Measurements from ENCODE around the gene URB1. TPM values are rescaled to one million over a fixed set of nuclear protein-coding genes. Genes with fewer than 3 reads are reported as not detected.

Gene URB1
- total and polyA plus RNA-seq, 2 donors = 9.2 to 14.5 TPM

- WGBS = 89% methylated on average over 8 of the region's 8 CpGs
- Histone ChIP-seq H3K36me3 (ENCODE audit: insufficient read depth) (peaks cover 12% of the 10 kb centered on the region), H3K4me1 (ENCODE audit: insufficient read depth) (no peaks in the 10 kb centered on the region), H3K4me3 (ENCODE audit: low read depth, low read length) (no peak overlapping the region), H3K27ac (ENCODE audit: low read depth) (no peak overlapping the region)
- DNase-seq (ENCODE audit: extremely low spot score) = no peak
Measured at GRCh38 chr21:32337206-32337605, 55.6 kb downstream of the URB1 start.

GRCh38 chr21:32336711-32337110, 56.1 kb downstream of the URB1 start:
- no peak for DNase-seq (ENCODE audit: extremely low spot score)
- H3K27ac ChIP-seq (ENCODE audit: low read depth) = no peak overlapping the region
- H3K4me3 ChIP-seq (ENCODE audit: low read depth, low read length) = no peak overlapping the region
- peaks cover 12% of the 10 kb centered on the region for H3K36me3 ChIP-seq (ENCODE audit: insufficient read depth)
- no peaks in the 10 kb centered on the region for H3K4me1 ChIP-seq (ENCODE audit: insufficient read depth)
- WGBS = 70% methylated on average over 1 of the region's 1 CpG

GRCh38 chr21:32335601-32336575, 56.9 kb downstream of the URB1 start:
- WGBS = 82% methylated on average over 27 of the region's 27 CpGs
- Histone ChIP-seq H3K36me3 (ENCODE audit: insufficient read depth) (peaks cover 14% of the 10 kb centered on the region), H3K27ac (ENCODE audit: low read depth) (no peak overlapping the region), H3K4me3 (ENCODE audit: low read depth, low read length) (no peak overlapping the region), H3K4me1 (ENCODE audit: insufficient read depth) (no peaks in the 10 kb centered on the region)
- DNase-seq (ENCODE audit: extremely low spot score) = no peak

GRCh38 chr21:32334980-32335531, 57.8 kb downstream of the URB1 start:
- H3K4me3 ChIP-seq (ENCODE audit: low read depth, low read length) = no peak overlapping the region
- 87% methylated on average over 12 of the region's 12 CpGs for WGBS
- no peak overlapping the region for H3K27ac ChIP-seq (ENCODE audit: low read depth)
- H3K4me1 ChIP-seq (ENCODE audit: insufficient read depth) = no peaks in the 10 kb centered on the region
- peaks cover 14% of the 10 kb centered on the region for H3K36me3 ChIP-seq (ENCODE audit: insufficient read depth)
- no peak for DNase-seq (ENCODE audit: extremely low spot score)

- Histone ChIP-seq H3K36me3 (ENCODE audit: insufficient read depth) (peaks cover 12% of the 10 kb centered on the region), H3K4me1 (ENCODE audit: insufficient read depth) (no peaks in the 10 kb centered on the region), H3K27ac (ENCODE audit: low read depth) (no peak overlapping the region), H3K4me3 (ENCODE audit: low read depth, low read length) (no peak overlapping the region)
- DNase-seq (ENCODE audit: extremely low spot score) = no peak
- 95% methylated on average over 19 of the region's 19 CpGs for WGBS
Measured at GRCh38 chr21:32333953-32334673, 58.7 kb downstream of the URB1 start.

GRCh38 chr21:32332463-32332951, 60.3 kb downstream of the URB1 start:
- WGBS = 97% methylated on average over 1 of the region's 1 CpG
- no peak overlapping the region for H3K27ac ChIP-seq (ENCODE audit: low read depth)
- H3K36me3 ChIP-seq (ENCODE audit: insufficient read depth) = peaks cover 5% of the 10 kb centered on the region
- H3K4me1 ChIP-seq (ENCODE audit: insufficient read depth) = no peaks in the 10 kb centered on the region
- DNase-seq (ENCODE audit: extremely low spot score) = no peak
- H3K4me3 ChIP-seq (ENCODE audit: low read depth, low read length) = no peak overlapping the region

- Histone ChIP-seq H3K36me3 (ENCODE audit: insufficient read depth) (peaks cover 5% of the 10 kb centered on the region), H3K4me3 (ENCODE audit: low read depth, low read length) (no peak overlapping the region), H3K4me1 (ENCODE audit: insufficient read depth) (no peaks in the 10 kb centered on the region), H3K27ac (ENCODE audit: low read depth) (no peak overlapping the region)
- no peak for DNase-seq (ENCODE audit: extremely low spot score)
- 93% methylated on average over 9 of the region's 9 CpGs for WGBS
Measured at GRCh38 chr21:32331444-32332305, 61.1 kb downstream of the URB1 start.

- no peaks in the 10 kb centered on the region for H3K4me1 ChIP-seq (ENCODE audit: insufficient read depth)
- DNase-seq (ENCODE audit: extremely low spot score) = no peak
- no peak overlapping the region for H3K4me3 ChIP-seq (ENCODE audit: low read depth, low read length)
- 94% methylated on average over 4 of the region's 4 CpGs for WGBS
- peaks cover 5% of the 10 kb centered on the region for H3K36me3 ChIP-seq (ENCODE audit: insufficient read depth)
- H3K27ac ChIP-seq (ENCODE audit: low read depth) = no peak overlapping the region
Measured at GRCh38 chr21:32330784-32331311, 62.0 kb downstream of the URB1 start.

GRCh38 chr21:32329776-32330175, 63.0 kb downstream of the URB1 start:
- Histone ChIP-seq H3K4me3 (ENCODE audit: low read depth, low read length) (no peak overlapping the region), H3K36me3 (ENCODE audit: insufficient read depth) (peaks cover 5% of the 10 kb centered on the region), H3K4me1 (ENCODE audit: insufficient read depth) (no peaks in the 10 kb centered on the region), H3K27ac (ENCODE audit: low read depth) (no peak overlapping the region)
- 83% methylated on average over 3 of the region's 3 CpGs for WGBS
- DNase-seq (ENCODE audit: extremely low spot score) = no peak

- WGBS = 64% methylated on average over 2 of the region's 2 CpGs
- H3K36me3 ChIP-seq (ENCODE audit: insufficient read depth) = peaks cover 5% of the 10 kb centered on the region
- H3K4me3 ChIP-seq (ENCODE audit: low read depth, low read length) = no peak overlapping the region
- no peak overlapping the region for H3K27ac ChIP-seq (ENCODE audit: low read depth)
- DNase-seq (ENCODE audit: extremely low spot score) = no peak
- no peaks in the 10 kb centered on the region for H3K4me1 ChIP-seq (ENCODE audit: insufficient read depth)
Measured at GRCh38 chr21:32329331-32329730, 63.5 kb downstream of the URB1 start.

- H3K36me3 ChIP-seq (ENCODE audit: insufficient read depth) = peaks cover 2% of the 10 kb centered on the region
- H3K4me1 ChIP-seq (ENCODE audit: insufficient read depth) = no peaks in the 10 kb centered on the region
- no peak for DNase-seq (ENCODE audit: extremely low spot score)
- no peak overlapping the region for H3K4me3 ChIP-seq (ENCODE audit: low read depth, low read length)
- 46% methylated on average over 3 of the region's 3 CpGs for WGBS
- H3K27ac ChIP-seq (ENCODE audit: low read depth) = no peak overlapping the region
Measured at GRCh38 chr21:32328595-32328994, 64.2 kb downstream of the URB1 start.

GRCh38 chr21:32325706-32326105, 67.1 kb downstream of the URB1 start:
- no peak overlapping the region for H3K27ac ChIP-seq (ENCODE audit: low read depth)
- no peak overlapping the region for H3K4me3 ChIP-seq (ENCODE audit: low read depth, low read length)
- WGBS = 88% methylated on average over 8 of the region's 8 CpGs
- H3K4me1 ChIP-seq (ENCODE audit: insufficient read depth) = no peaks in the 10 kb centered on the region
- peaks cover 6% of the 10 kb centered on the region for H3K36me3 ChIP-seq (ENCODE audit: insufficient read depth)
- no peak for DNase-seq (ENCODE audit: extremely low spot score)

GRCh38 chr21:32322676-32323075, 70.1 kb downstream of the URB1 start:
- DNase-seq (ENCODE audit: extremely low spot score) = no peak
- Histone ChIP-seq H3K4me1 (ENCODE audit: insufficient read depth) (no peaks in the 10 kb centered on the region), H3K36me3 (ENCODE audit: insufficient read depth) (peaks cover 8% of the 10 kb centered on the region), H3K4me3 (ENCODE audit: low read depth, low read length) (no peak overlapping the region), H3K27ac (ENCODE audit: low read depth) (no peak overlapping the region)
- WGBS = 93% methylated on average over 10 of the region's 10 CpGs

All from urinary bladder (tissue), 4 donors.